ENCODE measurements around the gene PDCD11. TPM values are rescaled to one million over a fixed set of nuclear protein-coding genes. Genes with fewer than 3 reads are reported as not detected.

Gene PDCD11
- total RNA-seq, 1 experiment from 2014 or later: 106 TPM

DNA sequence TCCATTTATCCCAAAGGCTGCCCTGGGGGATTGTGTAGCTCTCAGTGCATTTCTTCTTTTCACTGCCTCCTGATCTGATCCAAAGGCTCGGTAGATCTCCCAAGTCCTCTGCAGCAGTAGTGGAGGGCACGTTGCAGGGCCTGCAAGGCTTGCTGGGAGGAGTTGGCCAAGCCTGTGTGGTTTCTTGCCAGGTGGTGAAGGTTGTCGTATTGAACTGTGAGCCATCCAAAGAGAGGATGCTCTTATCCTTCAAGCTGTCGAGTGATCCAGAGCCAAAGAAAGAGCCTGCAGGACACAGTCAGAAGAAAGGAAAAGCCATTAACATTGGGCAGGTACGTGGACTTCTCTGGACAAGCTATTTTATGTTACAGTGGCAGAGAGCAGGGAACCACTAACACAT is 21.2 kb downstream of the PDCD11 start:
- no peak overlapping the region for H3K4me2 ChIP-seq (ENCODE audit: low read length)
- no peak overlapping the region for H3K4me3 ChIP-seq (replicated peaks in 1 of 2; ENCODE audit: low read depth in 1 of 2, low read length in 2 of 2)
- ATAC-seq: no peak
- peaks cover 8% of the 10 kb centered on the region; the same call in 1 of the 2 replicates for H4K20me1 ChIP-seq (ENCODE audit: insufficient read depth)
- no peaks in the 10 kb centered on the region for H3K27me3 ChIP-seq (ENCODE audit: insufficient read depth, low read length)
- no peak for TF ChIP-seq POLR2AphosphoS5 (IDR thresholded peaks at IDR 0.05; ENCODE audit: low read depth, low read length)
- no peak for TF ChIP-seq CEBPB (IDR thresholded peaks at IDR 0.05; ENCODE audit: low read depth)
- no peak for TF ChIP-seq EZH2phosphoT487 (IDR thresholded peaks at IDR 0.05; ENCODE audit: borderline replicate concordance)
- no peak for TF ChIP-seq EZH2 (IDR thresholded peaks at IDR 0.05)
- no peak for TF ChIP-seq EGR1 (IDR thresholded peaks at IDR 0.05; ENCODE audit: low read depth)
- TF ChIP-seq, protein P1, sequence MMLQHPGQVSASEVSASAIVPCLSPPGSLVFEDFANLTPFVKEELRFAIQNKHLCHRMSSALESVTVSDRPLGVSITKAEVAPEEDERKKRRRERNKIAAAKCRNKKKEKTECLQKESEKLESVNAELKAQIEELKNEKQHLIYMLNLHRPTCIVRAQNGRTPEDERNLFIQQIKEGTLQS (IDR thresholded peaks at IDR 0.05): no peak
- TF ChIP-seq TCF7L2 (IDR thresholded peaks at IDR 0.05; ENCODE audit: borderline replicate concordance, extremely low read depth, insufficient read depth, insufficient read length): no peak
- TF ChIP-seq ELF1 (IDR thresholded peaks at IDR 0.05; ENCODE audit: borderline replicate concordance, low read depth): no peak
- TF ChIP-seq ZFX (IDR thresholded peaks at IDR 0.05): no peak
- TF ChIP-seq SRF (IDR thresholded peaks at IDR 0.05; ENCODE audit: low read depth): no peak
- no peak for TF ChIP-seq ZBTB33 (IDR thresholded peaks at IDR 0.05; ENCODE audit: extremely low read depth, insufficient replicate concordance, low read length)
- TF ChIP-seq SIN3A (IDR thresholded peaks at IDR 0.05; ENCODE audit: low read depth): no peak
- H3K27ac ChIP-seq (ENCODE audit: low read depth, low read length): no peak overlapping the region
- no TSS peak for BruUV-seq (replicated peaks)
- POLR2A ChIA-PET: no interaction called here
- no peaks in the 10 kb centered on the region for H3K9me3 ChIP-seq (ENCODE audit: control insufficient read depth in 1 of 2, insufficient read depth in 1 of 2, low read depth in 1 of 2, low read length in 2 of 2)
- no peak overlapping the region for H3K9ac ChIP-seq (ENCODE audit: low read length)
- RAD21 ChIA-PET (ENCODE audit: low non-redundant PET in 1 of 2, low total read pairs in 2 of 2, uncharacterized antibody in 2 of 2, unreplicated experiment in 2 of 2): no interaction called here
- no peak for DNase-seq (ENCODE audit: low read depth, low spot score)
- no peaks in the 10 kb centered on the region for H3K4me1 ChIP-seq (ENCODE audit: control insufficient read depth in 1 of 2, insufficient read depth in 2 of 2, low read length in 2 of 2)
- peaks cover 70 to 93% of the 10 kb centered on the region in 2 experiments for H3K36me3 ChIP-seq (ENCODE audit: control insufficient read depth in 1 of 2, insufficient read depth in 2 of 2, low read length in 2 of 2)
- H3K9me2 ChIP-seq (ENCODE audit: insufficient read depth): no peaks in the 10 kb centered on the region
- CTCF ChIA-PET: interaction anchor here (1.0 to 1.5 kb wide), 4 partner anchors 63 to 175 kb away, joined by 3 to 4 read pairs (median 4); no protein-coding TSS in a partner anchor
- peaks cover 63% of the 10 kb centered on the region; the same call in 1 of the 2 replicates for H3K79me2 ChIP-seq (ENCODE audit: insufficient read depth, low read length)
- intact Hi-C loops (cut with micrococcal nuclease): loop anchor here (1.0 to 2.0 kb wide), 2 partner anchors 65 to 269 kb away; no protein-coding TSS in a partner anchor
- no peak overlapping the region for H2AFZ ChIP-seq (ENCODE audit: low read depth, low read length, poor library complexity, severe bottlenecking)
